Measurements from ENCODE around the gene MYO18B.

MYO18B gene

DNA sequence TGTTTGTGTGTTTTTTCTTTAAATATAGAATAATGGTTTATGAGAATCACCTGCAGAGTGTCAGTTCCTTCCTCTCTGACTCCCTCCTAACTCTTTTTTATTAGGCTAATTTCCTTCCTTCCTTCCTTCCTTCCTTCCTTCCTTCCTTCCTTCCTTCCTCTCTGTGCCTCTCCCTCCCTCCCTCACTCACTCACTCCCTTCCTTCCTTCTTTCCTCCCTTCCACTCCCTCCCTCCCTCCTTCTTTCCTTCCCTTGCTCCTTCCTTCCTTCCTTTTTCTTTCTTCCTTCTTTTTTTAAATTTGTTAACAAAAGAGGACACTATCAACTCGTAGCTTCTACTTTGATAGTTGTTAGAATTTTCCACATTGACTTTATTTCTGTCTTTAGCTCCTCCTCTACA, 274.9 kb downstream of the MYO18B start:
- DNase-seq, result no peak

DNA sequence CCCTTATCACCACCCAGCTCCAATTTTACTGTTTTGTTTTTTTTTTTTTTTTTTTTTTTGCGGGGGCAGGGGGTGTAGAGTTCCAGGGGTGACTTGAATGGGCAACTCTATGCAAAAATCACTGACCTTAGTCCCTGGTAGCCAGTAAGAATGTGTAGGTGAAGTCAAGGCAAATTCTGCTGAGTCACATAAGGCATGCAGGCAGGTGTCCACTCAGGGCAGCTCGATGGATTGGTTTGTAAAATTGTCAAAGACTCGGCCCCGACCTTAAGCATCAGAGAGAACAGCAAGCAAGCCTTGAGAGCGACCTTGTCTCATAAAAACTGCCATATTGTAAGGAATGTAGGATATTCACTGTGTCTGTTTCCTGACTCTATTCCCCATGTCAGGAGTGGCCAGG, 275.9 kb downstream of the MYO18B start:
- no peak for DNase-seq

DNA sequence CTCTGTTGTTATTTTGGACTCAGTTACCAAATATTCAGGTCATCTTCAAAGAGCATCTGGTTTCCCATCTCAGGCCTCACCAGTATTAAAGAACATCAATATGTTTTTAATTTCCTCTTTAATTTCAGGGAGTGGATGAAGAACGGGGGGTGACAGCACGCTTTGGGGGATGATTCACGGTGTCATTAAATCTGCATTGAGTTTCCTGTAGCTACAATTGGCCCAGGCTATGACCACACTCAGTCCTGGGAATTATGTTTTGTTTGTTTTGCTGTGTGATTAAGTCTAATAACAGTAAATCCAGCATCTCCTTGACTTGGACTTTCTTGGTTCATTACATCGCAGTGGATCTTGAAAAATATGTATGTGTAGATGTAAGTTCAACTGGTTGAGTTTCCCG, 277.6 kb downstream of the MYO18B start:
- DNase-seq, result no peak

GRCh38 chr22:26021516-26021915, 279.5 kb downstream of the MYO18B start:
- no peak for DNase-seq

DNA sequence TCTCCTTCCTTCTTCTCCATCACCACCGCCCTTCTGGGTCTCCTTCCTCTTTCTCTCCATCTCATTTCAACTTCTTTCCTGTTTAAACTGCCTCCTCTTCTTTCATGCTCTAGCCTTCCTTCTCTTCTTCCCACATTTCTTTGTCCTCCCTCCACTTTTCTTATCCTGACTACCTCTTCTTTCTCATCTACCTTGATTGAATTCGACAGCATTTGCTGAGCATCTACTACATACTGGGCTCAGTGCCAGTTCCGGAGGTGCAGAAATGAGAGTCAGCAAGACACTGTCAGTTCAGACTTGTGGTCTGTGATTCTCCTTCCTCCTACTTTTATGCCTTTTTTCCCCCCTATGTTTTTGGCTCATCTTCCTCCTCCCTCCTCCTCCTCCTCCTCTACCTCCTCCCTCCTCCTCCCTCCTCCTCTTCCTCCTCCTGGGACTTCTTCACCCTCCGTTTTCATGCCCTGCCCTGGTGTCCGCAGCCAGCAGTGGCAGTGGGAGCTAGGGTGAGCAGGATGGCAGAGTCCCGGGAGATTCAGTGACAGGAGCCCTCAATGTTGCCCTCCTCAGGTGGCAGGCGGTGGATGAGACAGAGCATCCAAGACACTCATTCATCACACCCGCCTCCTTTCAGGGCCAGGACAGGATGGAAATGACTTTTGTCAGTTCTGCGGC, 281.3 kb downstream of the MYO18B start:
- DNase-seq, result no peak

- DNase-seq, result no peak
Measured at GRCh38 chr22:26025626-26026025, 283.6 kb downstream of the MYO18B start.

DNA sequence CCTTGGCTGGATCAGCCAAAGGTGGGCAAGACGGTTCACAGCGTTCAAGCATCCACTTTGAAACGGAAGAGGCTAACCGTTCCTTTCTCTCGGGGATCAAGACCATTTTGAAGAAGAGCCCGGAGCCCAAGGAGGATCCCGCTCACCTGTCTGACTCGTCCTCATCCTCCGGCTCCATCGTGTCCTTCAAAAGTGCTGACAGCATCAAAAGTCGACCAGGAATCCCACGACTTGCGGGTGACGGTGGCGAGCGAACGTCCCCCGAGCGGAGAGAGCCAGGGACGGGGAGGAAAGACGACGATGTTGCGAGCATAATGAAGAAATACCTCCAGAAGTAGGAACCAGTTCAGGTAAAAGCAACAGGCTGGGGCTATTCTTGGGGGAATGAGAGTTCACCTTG, 285.4 kb downstream of the MYO18B start:
- no peak for DNase-seq

DNA sequence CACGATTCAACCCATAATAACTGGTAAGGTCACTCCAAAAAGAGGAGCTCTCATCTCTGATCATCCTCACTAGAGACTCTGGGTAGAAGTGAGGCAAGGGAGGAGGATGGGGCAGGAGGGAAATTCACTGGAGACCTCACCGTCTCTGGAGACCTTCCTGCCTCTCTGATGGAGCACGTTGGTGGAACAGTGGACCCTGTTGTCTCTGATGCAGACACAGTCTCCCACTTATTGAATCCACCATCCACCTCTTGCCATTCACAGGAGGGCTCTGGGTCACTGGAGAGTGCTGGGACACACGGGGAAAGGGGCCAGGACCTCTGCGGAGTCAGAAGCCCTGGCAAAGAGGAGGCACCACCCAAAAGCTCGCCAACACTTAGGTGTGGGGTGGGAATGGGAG, 289.7 kb downstream of the MYO18B start:
- DNase-seq, result no peak

DNA sequence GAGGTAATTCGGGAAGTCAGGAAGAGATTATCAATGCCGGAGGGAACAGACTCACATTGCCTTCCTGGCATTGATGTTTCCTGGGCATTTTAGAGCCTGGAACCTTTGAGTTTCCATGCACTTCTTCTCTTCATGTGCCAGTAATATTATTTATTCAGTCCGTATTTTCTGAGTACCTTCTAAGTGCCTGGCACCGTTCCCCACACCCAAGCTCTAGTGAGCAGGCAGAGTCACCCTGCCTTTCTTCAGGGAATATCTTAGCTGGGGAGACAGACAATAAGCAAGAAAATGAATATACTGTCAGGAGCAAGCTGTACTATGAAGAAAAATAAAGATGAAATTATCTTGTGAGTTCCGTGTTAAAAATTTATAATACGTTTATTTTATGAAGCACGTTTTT, 291.1 kb downstream of the MYO18B start:
- no peak for DNase-seq

GRCh38 chr22:26033586-26033985, 291.6 kb downstream of the MYO18B start:
- no peak for DNase-seq

DNA sequence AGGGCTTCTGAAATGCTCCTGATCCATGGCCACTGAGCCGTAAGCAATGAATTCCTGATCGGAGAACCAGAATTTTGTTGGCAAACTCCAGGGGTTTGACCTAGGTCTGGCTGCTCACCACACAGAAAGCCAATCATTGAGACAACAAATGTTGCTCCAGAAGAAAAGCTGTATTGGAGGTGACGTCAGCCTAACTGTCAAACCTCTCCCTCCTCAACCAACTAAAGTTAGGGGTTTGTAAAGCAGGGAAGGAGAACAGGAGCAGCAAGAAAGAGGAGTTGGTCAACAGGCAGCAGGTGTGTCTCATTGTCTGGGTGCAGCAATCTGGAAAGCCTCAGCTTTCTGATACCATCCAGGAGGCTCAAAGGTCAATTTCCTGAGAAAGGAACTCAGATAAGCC, 293.5 kb downstream of the MYO18B start:
- no peak for DNase-seq

GRCh38 chr22:26038365-26038764, 296.4 kb downstream of the MYO18B start:
- DNase-seq, result no peak

DNA sequence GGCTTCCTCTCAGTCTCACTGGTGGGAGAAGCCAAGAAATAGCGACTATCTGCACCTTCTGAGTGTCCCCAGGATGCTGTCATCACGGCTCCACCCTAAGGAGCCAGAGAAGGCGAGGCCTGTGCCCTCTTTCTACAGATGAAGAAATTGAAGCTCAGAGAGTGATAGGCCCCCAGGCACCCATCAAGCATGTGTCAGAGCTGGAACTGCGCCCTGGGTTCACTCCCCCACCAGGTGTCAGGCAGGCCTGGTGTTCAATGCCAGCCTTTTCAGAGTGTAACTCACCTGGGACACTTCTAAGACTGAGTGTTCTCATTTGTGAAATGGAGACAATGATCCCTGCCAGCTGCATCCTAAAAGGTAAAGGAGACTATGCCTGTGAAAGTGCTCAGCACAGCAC, 299.9 kb downstream of the MYO18B start:
- no peak for DNase-seq

DNA sequence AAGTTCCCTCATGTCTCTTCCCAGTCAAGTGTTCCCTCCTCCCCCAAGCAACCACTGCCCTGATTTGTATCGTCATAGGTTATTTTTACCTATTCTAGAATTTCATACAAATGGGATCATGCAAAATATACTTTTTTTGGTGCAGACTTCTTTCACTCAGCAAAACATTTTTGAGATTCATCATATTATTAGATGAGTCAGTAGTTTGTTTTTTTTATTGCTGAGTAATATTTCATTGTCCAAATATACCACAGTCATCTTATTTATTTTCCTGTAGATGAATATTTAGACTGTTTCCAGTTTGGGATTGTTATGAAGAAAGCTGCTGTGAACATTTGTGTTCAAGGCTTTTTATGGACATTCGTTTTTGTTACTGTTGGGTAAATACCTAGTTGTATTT, 301.0 kb downstream of the MYO18B start:
- DNase-seq, result no peak

GRCh38 chr22:26045051-26045450, 303.1 kb downstream of the MYO18B start:
- no peak for DNase-seq

GRCh38 chr22:26045860-26046259, 303.9 kb downstream of the MYO18B start:
- no peak for DNase-seq

DNA sequence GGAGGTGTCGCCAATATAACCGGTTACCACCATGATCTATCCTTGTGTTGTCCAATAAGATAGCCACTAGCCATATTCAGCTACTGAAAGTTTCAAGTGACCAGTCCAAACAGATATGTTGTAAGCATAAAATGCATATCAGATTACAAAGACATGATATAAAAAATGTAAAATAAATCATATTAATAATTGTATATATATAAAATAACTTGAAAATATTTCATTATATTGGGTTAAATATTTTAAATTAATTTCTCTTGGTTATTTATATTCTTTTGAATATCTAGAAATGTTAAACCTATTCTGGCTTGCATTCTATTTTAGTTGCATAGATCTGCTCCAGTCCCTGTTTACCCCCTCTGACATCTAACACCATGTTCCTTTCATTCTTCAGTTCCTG, 305.5 kb downstream of the MYO18B start:
- DNase-seq, result no peak

DNA sequence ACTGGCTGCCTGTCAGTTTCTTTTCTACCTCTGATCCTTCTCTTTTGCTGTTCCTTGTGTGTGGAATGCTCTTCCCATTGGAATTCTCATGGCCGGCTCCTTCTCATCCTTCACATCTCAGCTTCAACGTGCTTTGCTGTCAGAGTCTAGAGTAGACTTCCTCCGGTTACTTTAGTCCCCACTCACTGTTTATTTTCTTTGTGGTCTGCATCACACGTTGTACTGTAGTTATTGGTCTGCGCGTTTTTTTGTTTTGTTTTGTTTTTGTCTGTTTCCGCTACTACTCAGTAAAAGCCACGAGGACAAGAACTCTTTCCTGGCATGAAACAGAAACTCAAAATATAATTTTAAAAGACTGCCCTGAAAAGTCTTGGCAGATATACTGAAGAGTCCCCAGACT, 305.9 kb downstream of the MYO18B start:
- no peak for DNase-seq

DNA sequence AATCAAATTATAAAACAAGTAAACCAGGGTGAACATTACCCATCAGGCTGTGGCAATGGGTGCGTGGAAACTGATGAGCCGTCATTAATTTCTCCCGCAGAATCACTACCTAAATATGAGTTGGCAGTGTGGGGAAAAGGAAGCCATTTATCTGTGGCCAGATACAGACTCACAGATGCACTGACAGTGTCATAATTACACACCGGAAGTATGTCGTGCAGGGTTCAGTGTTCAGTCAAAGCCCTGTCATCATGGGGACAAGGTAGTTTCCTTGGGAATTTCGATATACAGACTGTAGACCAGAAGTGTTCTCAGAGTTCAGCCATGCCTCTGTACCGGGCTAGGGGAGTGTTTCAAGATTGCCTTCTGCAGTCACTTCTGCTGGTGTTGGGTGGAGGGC, 308.1 kb downstream of the MYO18B start:
- DNase-seq, result no peak

DNA sequence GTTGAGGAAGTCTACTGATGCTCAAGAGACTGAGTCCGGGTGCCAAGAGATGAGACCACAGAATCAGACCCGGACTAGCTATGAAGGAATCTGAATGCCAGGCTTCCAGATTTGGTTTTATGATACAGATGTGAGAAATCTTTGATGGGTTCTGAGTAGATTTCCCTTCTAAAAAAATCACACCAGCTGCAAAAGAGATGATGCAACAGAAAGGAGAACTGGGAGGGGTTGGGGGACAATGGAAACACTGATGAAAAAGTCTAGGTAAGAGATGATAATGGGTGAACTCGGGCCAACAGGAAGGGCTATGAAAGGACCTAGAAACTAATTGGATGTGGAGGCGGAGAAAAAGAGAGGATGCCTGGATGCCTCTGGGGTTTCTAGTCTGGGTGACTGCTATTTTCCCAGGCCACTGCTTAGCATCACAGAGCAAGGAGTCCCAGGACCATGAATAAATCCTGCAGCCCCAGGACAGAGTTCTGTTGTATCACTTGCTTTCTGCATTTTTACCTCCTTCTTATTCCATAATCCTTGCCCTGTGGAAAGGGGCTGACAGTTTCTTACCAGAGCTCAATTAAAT, 311.8 kb downstream of the MYO18B start:
- DNase-seq, result no peak

DNA sequence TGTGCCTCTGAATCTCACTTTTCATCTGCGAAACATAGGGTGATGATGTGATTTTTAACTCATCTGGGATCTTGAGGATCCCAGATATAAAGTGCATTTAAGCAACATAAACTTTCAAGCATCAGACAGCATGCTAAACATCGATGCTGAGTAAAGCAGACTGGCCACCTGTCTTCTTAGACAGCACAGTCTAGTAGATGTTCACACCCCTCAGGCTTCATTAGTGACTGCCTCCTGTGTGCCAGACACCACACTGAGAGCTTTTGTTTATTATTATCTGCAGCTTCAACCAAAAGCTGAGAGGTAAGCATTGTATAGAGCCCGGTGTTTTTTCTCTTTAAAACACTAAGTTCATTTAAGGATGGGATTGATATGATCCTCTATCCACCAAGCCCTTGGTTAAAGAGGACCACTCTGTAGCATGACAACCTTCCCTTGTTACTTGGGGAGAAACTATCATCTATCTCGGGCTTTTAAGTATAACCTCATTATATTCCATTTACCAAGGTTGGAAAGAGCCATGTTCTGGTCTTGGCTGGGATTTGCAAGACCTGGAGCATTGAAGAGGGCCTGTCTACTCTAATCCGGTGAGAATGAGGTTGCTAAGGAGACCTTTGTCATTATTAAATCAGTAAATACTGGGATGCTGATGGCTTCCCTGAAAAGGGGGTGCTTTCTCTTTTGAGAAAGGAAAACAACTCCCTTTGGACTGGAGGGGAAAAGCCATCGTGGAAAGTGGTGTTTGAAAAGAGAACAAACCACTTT, 313.0 kb downstream of the MYO18B start:
- DNase-seq, result no peak

DNA sequence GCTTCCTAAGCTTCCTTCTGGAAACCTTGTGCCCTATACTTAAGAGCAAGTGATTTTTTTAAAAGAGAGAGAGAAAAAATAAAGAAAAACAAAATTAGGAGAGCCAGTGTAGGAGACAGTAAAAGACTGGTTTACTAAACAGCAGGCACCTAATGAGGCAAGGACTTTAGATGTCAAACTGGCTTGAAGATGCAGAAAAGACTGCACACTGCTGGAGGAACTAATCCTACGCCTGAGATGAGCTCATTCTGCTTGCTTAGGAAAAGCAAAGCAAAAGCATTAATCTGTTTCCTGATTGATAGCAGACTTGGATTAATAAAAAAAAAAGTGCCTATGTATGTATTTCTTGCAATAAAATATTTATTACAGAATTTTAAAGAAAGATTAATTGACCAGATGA, 313.7 kb downstream of the MYO18B start:
- no peak for DNase-seq

GRCh38 chr22:26056455-26057200, 314.6 kb downstream of the MYO18B start:
- no peak for DNase-seq

DNA sequence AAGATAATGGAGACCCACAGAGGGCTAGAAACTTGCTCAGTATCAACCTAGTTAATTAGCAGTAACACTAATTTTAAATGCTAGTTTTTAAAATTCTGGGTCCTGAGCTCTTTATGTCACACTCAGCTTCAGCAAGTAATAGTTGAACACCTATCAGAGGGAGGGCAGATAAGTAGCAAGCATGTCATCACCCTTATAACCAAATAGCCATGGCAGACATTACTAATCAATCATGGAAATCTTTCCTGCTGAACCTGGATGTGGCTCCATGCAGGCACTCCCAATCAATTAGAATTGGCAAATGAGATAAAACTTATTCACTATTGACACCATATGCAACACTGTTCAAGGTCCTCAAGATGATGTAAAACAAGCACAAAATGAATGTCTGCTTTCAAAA, 315.7 kb downstream of the MYO18B start:
- DNase-seq, result no peak

Measured in midbrain (tissue), 1 donor.